GM04504 (cell line): ENCODE results near the gene MPRIP.
"Not testable (repeated sequence)": the region's sequence is repeated elsewhere in the genome, so short reads cannot be mapped to it uniquely, and the experiment has no call there.

ENCODE experiments used
- DNase-seq: peaks from one replicate; pipeline ENCODE4 v3.0.0-alpha.2; 2012; ENCODE audit warnings: low read depth

The MPRIP gene

GRCh38 chr17:17126131-17127110, 84.2 kb downstream of the MPRIP start:
- no peak for DNase-seq

DNA sequence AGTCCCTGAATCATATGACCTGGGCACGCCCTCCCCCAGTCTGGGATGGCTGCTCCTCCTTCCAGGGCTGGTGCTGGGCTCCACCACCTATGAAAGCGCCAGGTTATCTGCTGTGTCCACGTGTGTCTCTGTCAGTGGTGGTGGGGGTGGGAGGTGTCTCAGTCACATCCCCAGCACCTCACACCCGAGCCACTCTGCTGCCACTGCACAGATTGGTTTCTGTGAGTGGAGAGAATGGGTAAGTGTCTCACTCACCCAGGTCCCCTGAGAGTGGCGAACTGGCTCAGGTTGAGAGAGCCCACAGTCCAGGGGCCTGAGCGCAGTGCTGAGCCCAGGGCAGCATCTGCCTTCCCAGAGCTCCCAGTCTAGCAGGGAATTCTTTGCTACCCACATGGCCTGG, 84.9 kb downstream of the MPRIP start:
- DNase-seq, result no peak

GRCh38 chr17:17127730-17128291, 85.6 kb downstream of the MPRIP start:
- DNase-seq, result no peak

DNA sequence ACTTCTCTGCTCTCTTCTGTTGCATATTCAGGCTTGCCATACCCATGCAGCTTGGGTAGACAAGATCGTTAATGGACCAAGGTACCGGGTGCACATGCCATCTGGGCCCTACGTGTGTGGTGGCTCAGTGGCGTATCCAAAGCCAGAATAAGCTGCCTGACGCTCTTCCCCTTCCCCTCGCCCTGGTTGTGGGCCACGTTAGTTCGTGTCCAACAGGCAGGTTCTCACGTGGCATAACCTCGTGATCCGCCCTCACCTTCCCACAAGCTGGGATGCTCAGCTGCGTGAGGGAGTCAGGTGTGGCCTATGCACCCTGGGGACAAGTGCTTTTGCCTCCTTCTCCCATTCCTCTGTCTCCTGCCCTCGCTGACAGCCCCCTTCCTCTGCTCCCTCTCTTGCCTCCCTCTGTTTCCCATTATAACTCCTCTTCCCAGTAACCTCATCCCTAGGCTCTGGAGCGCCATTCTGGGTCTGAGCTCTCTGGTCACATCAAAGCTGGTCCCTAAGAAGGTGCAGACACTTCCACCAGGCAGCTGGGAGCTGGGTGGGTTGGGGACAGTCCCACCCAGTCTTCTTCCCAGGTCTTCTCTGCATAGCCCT, 86.3 kb downstream of the MPRIP start:
- no peak for DNase-seq

DNA sequence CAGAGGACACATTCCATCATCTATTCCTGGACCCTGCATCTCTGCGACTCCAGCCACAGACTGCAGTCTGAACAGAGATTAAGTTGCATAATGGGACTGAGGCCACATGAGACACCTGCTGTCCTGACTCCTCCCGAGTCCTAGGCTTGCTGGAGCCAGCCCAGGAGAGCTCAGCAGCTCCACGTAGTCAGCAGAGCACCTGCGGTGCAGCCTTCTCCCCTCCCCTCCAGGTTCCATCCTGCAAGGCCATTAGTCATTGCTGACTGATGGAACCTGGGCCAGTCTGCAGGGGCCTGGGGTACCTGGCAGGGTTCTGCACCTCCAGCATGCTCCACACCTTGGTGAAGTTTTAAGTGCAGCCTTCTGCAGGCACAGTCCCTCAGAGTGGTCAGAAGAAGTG, 87.2 kb downstream of the MPRIP start:
- no peak for DNase-seq

DNA sequence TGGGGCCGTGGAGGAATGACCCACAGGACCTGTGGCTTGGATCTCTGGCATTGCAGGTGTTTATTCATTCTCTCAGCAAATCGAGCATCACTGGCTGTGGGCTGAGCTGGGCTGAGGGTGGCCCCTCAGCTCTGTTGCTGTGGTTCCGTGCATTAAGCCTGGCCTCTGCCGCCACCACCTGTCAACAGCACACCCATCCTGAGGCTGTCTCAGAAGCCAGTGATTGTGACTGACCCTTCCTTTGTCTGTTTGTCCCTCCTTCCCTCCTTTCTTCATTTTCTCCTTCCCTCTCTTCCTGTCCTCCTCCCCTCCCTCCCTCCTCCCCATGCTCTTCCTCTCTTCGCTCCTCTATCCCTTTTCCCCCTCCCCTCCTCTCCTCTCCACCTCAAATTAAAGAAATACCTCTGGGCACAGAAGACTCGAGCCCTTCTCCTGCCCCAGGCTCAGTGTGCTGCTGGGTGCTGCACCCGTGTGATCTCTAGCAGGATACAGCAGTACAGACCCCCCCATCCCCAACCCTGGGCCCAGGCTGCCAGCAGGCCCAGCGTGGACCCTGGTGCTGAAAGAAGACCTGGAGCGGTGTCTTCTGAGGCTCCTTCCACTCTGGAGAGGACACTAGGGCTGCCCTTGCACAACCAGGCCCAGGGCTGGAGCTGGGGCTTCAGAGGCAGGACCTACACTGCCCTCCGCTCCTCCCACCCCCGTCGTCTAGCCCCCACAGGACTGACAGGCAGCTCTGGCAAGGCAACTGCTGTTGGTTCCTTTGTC, 88.0 kb downstream of the MPRIP start:
- DNase-seq, result no peak

DNA sequence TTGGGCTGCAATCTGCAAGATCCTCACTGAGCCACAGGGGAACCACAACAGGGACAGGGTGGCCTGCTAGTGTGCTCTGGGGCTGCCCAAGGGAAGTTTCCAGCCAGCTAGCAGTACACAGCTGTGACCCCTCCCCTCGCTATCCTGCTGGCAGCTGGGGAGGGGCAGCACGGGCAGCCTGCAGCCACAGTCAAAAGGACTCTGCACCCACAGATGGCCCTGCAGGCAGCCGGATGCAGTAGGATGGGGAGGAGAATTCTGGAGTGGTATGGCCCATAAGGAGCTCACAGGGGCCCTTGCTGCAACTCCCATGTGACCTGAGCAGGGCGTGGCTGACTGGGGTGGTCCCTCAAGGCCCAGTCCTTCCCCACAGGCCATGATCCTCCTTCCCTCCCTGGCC, 89.6 kb downstream of the MPRIP start:
- DNase-seq, result no peak

GRCh38 chr17:17132746-17133145, 90.5 kb downstream of the MPRIP start:
- no peak for DNase-seq

DNA sequence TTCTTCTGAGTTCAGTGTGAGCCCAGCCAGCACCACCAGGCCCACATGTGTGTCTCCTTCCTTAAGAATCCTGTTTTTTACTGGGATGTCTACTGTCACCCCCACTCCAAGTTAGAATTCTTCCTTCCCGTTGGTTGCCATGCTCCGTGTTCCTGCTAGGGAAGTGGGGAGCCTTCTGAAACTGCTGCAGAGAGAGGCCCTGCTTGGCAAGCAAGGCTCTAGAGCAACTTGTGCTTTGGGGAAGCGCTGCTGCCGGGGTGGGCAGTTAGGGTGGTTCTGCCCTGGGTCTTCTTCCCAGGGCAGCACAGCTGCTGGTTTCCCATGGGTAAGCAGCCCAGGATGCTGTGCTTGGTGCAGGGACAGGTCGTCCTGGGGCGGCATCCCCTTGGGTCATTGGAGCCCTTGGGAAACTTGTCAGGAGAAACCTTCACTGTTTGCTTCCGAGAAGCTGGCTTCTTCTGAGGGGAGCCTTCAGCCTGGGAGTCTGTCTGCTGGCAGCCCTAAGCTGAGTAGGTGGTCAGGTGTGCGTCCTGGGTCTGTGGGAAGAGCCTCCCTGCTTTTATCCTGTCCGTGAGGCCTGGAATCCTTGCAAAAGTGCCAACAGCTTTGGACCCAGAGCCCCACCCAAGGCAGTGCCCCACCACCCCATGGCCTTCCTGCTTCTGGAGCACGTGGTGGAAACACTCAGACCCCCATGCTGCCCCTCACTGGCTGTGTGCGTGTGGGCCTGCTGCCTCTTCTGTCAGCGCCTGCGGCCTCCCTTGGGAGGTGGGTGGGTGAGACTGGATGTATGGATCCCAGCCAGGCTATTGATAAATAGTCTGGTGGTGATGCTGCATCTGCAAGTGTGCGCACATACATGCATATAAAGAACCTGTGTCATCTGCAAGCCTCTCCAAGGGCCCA, 92.0 kb downstream of the MPRIP start:
- DNase-seq, result no peak

GRCh38 chr17:17134957-17135333, 92.7 kb downstream of the MPRIP start:
- DNase-seq, result no peak

GRCh38 chr17:17136221-17136620, 94.0 kb downstream of the MPRIP start:
- DNase-seq, result not testable (repeated sequence)

DNA sequence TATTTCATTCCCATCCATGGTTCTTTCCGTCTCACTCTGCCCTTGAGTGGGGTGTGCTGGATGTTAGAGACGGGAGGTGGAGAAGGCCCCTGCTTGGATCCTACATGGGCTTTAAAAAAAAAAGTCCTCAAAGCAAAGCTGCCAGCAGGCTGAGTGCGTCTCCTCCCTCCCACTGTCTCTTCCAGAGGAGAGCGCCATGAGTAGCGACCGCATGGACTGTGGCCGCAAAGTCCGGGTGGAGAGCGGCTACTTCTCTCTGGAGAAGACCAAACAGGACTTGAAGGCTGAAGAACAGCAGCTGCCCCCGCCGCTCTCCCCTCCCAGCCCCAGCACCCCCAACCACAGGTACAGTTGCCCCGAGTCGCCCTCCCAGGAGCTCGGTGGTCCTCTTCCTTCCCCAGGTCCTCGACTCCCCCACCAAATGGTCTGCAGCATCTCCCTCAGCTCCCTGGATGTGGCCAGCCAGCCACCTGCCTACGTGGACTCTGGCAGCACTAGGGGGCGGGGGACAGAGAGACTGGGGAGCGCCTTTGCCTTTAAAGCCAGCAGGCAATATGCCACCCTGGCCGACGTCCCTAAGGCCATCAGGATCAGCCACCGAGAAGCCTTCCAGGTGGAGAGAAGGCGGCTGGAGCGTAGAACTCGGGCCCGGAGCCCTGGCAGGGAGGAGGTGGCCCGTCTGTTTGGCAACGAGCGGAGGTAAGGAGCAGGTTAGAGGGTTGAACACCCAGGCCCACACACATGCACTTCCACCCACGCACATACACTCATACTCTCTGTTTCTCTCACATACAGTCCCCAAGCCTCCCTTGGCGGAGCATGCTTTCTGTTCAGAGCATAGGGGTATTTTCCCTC, 95.7 kb downstream of the MPRIP start:
- DNase-seq, result no peak

DNA sequence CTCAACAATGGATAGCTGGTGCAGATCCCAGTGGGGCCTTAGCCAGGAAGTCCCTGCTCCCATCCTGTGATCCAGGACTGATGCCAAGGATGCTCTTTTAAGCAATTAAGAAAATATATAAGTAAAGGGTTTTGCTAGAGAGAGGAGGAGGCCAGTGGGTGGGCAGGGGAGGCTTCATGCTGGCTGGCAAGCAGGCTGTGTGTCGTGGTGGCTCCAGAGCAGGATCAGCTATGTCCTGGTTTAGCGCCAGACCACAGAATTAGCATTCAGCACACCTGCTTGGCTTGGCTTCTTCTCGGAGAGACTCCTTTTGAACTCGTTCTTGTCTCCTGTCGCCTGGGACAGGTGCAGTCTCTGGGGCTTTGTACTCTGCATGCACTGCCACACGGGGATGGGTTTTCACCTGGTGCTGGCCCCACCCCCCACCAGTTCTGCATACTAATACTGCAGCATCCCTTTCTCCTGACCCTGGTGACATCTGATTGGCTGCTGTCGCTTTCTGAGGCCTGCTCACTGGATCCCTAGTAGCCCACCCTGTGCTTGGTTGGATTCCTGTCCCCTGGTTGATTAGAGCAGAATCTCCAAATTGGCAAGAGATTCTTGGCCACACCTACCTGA, 97.8 kb downstream of the MPRIP start:
- DNase-seq, result no peak

- DNase-seq, result no peak
Measured at GRCh38 chr17:17140590-17140980, 98.3 kb downstream of the MPRIP start.

DNA sequence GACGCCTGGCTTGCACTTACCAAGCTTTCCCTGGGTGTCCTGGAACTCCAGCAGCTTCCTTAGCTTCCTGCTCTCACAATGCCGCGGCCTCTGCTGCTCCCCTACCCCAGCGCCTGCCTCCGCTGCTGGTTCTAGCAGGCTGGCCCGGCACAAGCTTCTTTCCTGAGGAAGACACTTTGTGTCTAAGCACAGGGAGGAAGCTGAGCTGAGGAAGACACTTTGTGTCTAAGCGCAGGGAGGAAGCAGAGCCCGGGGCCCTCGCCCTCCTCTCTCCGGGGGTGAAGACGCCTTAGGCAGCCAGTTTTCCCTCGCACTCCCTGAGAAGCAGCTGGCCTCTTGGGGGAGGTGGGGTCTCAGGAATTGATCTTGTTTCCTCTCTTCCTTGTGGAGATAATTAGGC, 99.0 kb downstream of the MPRIP start:
- no peak for DNase-seq

- DNase-seq, result no peak
Measured at GRCh38 chr17:17141860-17142552, 99.7 kb downstream of the MPRIP start.

- no peak for DNase-seq
Measured at GRCh38 chr17:17142556-17142955, 100.3 kb downstream of the MPRIP start.

GRCh38 chr17:17143501-17143900, 101.2 kb downstream of the MPRIP start:
- DNase-seq, result no peak

DNA sequence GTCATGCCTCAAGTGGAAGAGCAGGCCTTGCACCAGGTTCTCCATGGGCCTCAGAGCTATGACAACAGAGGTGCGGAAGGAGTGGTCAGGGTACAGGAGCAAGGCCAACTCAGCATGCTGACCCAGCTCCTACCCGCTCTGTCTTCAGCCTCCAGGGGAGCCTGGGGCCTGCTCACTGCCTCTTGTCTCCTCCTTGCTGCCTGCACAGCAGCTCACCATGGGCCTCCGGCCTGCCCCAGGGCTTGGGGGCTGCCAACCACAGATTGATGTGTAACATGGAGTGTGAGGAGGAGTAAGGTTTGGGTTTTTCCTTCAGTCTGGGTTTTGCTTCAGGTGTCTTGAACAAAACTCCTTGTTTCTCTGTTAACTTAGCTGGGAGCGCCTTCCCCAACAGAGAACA, 101.8 kb downstream of the MPRIP start:
- no peak for DNase-seq
